ENCODE results near the gene DDI2.

DNA sequence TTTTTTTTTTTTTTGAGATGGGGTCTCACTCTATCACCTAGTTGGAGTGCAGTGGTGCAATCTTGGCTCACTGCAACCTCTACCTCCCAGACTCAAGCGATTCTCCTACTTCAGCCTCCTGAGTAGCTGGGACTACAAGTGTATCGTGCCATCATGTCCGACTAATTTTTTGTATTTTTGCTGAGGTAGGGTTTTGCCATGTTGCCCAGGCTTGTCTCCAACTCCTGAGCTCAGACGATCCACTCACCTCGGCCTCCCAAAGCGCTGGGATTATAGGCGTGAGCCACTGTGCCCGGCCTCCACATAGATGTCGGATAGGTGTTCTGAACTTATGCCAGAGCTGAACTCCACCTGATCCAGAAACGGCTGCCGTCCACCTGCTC, 87.9 kb downstream of the DDI2 start:
- TF ChIP-seq POLR2A (IDR thresholded peaks at IDR 0.05; ENCODE audit: low read depth, low read length): no peak
- no peak for TF ChIP-seq TAF1 (IDR thresholded peaks at IDR 0.05; ENCODE audit: borderline replicate concordance, low read depth, low read length)
- TF ChIP-seq POLR2AphosphoS5 (IDR thresholded peaks at IDR 0.05; ENCODE audit: low read depth, low read length): no peak

Measured in GM12892 (cell line).